Esophagus muscularis mucosa (tissue), 4 donors: ENCODE results near the gene ULK4. TPM values are rescaled to one million over a fixed set of nuclear protein-coding genes. Genes with fewer than 3 reads are reported as not detected.

ENCODE experiments used
- DNase-seq: peaks from one replicate; pipeline ENCODE4 v3.0.0-alpha.2; 2017; ENCODE audit errors: extremely low spot score
- H3K27ac ChIP-seq, 4 donors: fragments of 200-600 bp; sonication (generic); replicated peaks in 1 of 4; 1 replicate in 3 of 4; 2 replicates in 1 of 4; pipeline ENCODE4 v1.5.1; 2016 to 2019; ENCODE audit warnings: mild to moderate bottlenecking in 1 of 4
- H3K27me3 ChIP-seq, 4 donors: fragments of 200-600 bp; sonication (generic); one replicate each; pipeline versions ENCODE4 v1.5.1 to v1.6.0; 2016 to 2019
- H3K36me3 ChIP-seq, 4 donors: fragments of 200-600 bp; sonication (generic); one replicate each; pipeline ENCODE4 v1.5.1; 2016 to 2019
- H3K4me1 ChIP-seq, 4 donors: fragments of 200-600 bp; sonication (generic); one replicate each; pipeline ENCODE4 v1.5.1; 2016 to 2019
- H3K4me3 ChIP-seq, 4 donors: fragments of 200-600 bp; sonication (generic); 1 replicate in 2 of 4; 2 replicates in 2 of 4; pipeline ENCODE4 v1.5.1; 2016 to 2019; ENCODE audit warnings: mild to moderate bottlenecking in 4 of 4, moderate library complexity in 1 of 4
- H3K9me3 ChIP-seq, 4 donors: fragments of 200-600 bp; sonication (generic); 1 replicate in 3 of 4; 2 replicates in 1 of 4; pipeline ENCODE4 v1.5.1; 2016 to 2019
- CTCF ChIP-seq, 3 experiments: fragments of 200-600 bp in 2 of 3; fragments of 450-650 bp in 1 of 3; sonication (generic) in 2 of 3; IDR thresholded peaks; one replicate each; pipeline ENCODE4 v1.5.1; 2017 to 2019; ENCODE audit warnings: antibody characterized with exemption in 3 of 3, mild to moderate bottlenecking in 2 of 3, moderate library complexity in 1 of 3
- EP300 ChIP-seq: sonication (generic); formaldehyde crosslinking; IDR thresholded peaks from one replicate; pipeline ENCODE4 v1.6.1; 2017; ENCODE audit warnings: antibody characterized with exemption
- POLR2A ChIP-seq: fragments of 450-650 bp; IDR thresholded peaks from one replicate; pipeline ENCODE4 v1.6.1; 2017; ENCODE audit warnings: antibody characterized with exemption, moderate library complexity, mild to moderate bottlenecking, low read depth
- POLR2AphosphoS5 ChIP-seq, 2 donors: sonication (generic); formaldehyde crosslinking; IDR thresholded peaks; one replicate each; pipeline ENCODE4 v1.6.1; 2017; ENCODE audit warnings: antibody characterized with exemption in 2 of 2
- WGBS: methylation state at CpG from one replicate; pipeline ENCODE4 v1.1.5; 2018; 5-methylcytosine and 5-hydroxymethylcytosine counted together
- intact Hi-C: fragments of 100-400 bp; cut with DNase I; formaldehyde crosslinking; loops from one replicate; pipeline ENCODE4 v1.15.1; 2023
- total RNA-seq, 4 donors: library from RNA; depleted of rRNA; stranded (reverse); fragments of >200 nt; gene quantifications; one replicate each; pipeline versions ENCODE4 v1.1.0 to v1.2.1, GENCODE V29; 2016

ULK4 gene
- total RNA-seq, 4 donors from 2014 or later: 4.2 to 15.4 (median 11.0) TPM

DNA sequence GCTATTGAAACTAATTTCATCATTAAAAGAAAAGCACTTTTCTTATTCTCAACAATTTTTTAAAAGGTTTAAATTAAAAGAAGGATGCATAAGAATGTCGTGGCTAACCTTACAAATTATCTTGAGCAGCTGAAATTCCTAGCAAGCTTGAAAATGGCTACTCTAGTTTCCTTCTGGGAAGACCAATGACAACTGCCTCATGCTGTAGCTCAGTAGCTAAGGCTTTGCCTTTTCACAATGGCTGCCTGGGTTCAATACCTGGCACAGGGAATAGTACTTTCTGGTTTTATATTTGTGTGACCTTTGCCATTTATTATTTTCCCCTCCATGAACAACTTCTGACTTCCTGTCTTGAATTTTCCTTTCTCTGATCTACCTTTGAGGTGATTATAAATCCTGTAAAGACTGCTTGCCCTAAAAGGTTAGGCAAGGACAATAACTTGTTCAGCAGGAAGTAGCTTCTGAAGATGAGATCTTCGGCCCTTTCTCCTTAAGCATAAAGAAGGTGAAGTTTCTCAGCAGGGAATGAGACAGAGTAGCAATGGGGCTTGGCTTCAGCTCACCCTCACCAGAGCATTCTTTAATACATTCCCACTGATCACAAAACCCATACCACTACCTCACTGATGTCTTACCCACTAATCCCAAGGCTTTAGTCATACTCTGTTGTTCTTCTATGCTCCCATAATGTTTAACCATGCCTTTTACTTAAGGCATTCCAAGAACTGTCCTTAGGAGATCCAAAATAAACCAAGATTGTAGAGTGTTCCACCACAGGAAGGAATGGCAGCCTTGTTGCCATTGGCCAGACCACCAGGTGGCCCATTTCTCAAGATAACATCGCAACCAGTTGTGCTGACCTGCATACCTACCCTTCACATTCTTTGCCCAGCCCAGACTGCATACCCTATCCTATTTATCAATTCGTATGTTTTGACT, 276.8 kb downstream of the ULK4 start:
- peaks cover 8 to 36% (median 26%) of the 10 kb centered on the region in 4 donors for H3K4me1 ChIP-seq
- H3K4me3 ChIP-seq: no peak overlapping the region
- no peak for DNase-seq
- intact Hi-C loops: no loop called here
- H3K27ac ChIP-seq: no peak overlapping the region
- no peaks in the 10 kb centered on the region for H3K27me3 ChIP-seq
- no peaks in the 10 kb centered on the region for H3K36me3 ChIP-seq
- TF ChIP-seq POLR2A: no peak
- no peak for TF ChIP-seq POLR2AphosphoS5 (IDR thresholded peaks at IDR 0.05)
- no peak for TF ChIP-seq EP300
- TF ChIP-seq CTCF (IDR thresholded peaks at IDR 0.05): no peak
- no peaks in the 10 kb centered on the region for H3K9me3 ChIP-seq
- 98% methylated on average over 4 of the region's 4 CpGs for WGBS

DNA sequence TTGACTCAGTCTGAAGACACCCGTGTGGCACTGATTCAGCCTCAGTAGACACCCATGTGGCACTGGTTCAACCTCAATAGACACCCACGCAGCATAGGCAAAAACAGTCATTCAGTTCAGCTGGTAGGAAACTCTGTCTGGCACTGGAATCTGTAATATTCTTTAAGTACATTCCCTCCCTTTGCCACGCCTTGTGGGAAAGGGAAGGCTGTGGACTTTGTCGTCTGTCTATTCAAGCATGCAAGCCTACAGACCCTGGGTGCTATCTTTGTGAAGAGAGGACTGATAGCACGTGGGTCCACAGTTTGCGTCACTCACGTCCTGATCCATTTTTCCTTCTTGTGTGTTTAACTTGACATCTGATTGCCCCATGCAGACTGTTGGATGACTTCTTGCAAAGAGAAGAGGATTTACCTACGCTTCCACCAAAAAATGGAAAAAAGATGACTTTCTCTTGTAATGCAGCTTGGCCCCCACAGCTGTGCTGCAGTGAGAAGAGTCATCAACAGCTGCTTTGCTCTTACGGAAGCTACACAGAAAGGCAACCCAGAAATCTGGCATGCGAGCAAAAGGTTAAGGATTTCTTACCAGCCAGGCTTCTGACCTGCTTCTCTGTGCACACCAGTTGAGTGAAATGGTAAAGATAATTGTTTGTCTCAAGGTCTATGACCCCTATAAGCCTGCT, 278.1 kb downstream of the ULK4 start:
- Histone ChIP-seq H3K27ac (no peak overlapping the region), H3K9me3 (no peaks in the 10 kb centered on the region), H3K4me3 (no peak overlapping the region), H3K4me1 (peaks cover 8 to 40% (median 29%) of the 10 kb centered on the region in 4 donors), H3K36me3 (no peaks in the 10 kb centered on the region), H3K27me3 (no peaks in the 10 kb centered on the region)
- intact Hi-C loops: no loop called here
- no peak for DNase-seq
- WGBS: 88% methylated on average over 10 of the region's 10 CpGs
- TF ChIP-seq POLR2A (no peak), CTCF (IDR thresholded peaks at IDR 0.05) (no peak), EP300 (no peak), POLR2AphosphoS5 (IDR thresholded peaks at IDR 0.05) (no peak)

DNA sequence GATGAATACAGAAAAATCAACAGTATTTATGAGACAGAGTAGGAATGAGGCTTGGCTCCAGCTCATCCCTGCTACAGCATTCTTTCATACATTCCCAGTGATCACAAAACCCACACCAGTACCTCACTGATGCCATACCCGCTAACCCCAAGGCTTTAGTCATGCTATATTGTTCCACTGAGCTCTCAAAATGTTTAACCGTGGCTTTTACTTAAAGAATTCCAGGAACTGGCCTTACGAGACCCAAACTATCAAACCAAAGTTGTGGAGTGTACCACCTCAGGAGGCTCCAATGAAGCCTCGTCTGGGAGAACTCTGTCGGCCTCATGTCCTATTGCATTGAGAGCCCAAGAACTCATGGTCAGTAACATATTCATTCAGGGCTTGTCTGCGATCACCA, 278.9 kb downstream of the ULK4 start:
- H3K9me3 ChIP-seq: no peaks in the 10 kb centered on the region
- no peak for TF ChIP-seq POLR2AphosphoS5 (IDR thresholded peaks at IDR 0.05)
- TF ChIP-seq POLR2A: no peak
- no peak for TF ChIP-seq CTCF (IDR thresholded peaks at IDR 0.05)
- TF ChIP-seq EP300: no peak
- no peak overlapping the region for H3K4me3 ChIP-seq
- no peaks in the 10 kb centered on the region for H3K27me3 ChIP-seq
- peaks cover 8 to 35% (median 24%) of the 10 kb centered on the region in 4 donors for H3K4me1 ChIP-seq
- H3K36me3 ChIP-seq: no peaks in the 10 kb centered on the region
- 92% methylated on average over 6 of the region's 6 CpGs for WGBS
- no peak overlapping the region for H3K27ac ChIP-seq
- intact Hi-C loops: no loop called here
- DNase-seq: no peak

DNA sequence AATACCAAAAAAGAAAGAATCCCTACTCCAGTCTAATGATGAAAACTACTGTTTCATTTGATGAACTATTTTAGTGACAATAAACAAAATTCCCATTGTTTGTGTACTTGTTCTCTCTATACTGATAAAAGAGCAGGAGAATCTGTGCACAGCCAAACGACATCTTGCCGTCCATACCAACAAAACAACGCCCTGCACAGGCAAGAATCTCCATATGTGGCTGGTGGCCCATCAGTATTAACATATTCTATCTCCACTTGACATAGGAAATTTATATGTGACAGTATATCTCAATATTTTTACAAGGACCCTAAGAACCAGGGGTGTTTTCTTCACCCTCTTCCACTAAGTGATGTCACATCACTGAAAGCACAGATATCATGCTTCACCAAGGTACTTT, 279.5 kb downstream of the ULK4 start:
- 92% methylated on average over 3 of the region's 3 CpGs for WGBS
- intact Hi-C loops: no loop called here
- H3K27me3 ChIP-seq: no peaks in the 10 kb centered on the region
- H3K4me3 ChIP-seq: no peak overlapping the region
- no peaks in the 10 kb centered on the region for H3K9me3 ChIP-seq
- no peaks in the 10 kb centered on the region for H3K36me3 ChIP-seq
- DNase-seq: no peak
- H3K27ac ChIP-seq: no peak overlapping the region
- TF ChIP-seq CTCF (IDR thresholded peaks at IDR 0.05): no peak
- no peak for TF ChIP-seq POLR2A
- no peak for TF ChIP-seq POLR2AphosphoS5 (IDR thresholded peaks at IDR 0.05)
- TF ChIP-seq EP300: no peak
- H3K4me1 ChIP-seq: peaks cover 8 to 32% (median 21%) of the 10 kb centered on the region in 4 donors
